Esophagus squamous epithelium (tissue), 5 donors: ENCODE data around the gene CDC14B. TPM values are rescaled to one million over a fixed set of nuclear protein-coding genes. Genes with fewer than 3 reads are reported as not detected.
A peak's percentile ranks its signal among the peaks of the same experiment; 100 is the strongest.
"Not testable (repeated sequence)": the region's sequence is repeated elsewhere in the genome, so short reads cannot be mapped to it uniquely, and the experiment has no call there.

Source experiments
- DNase-seq: peaks from one replicate; lab custom pipeline; 2025; lab: John Stamatoyannopoulos, UW
- H3K27ac ChIP-seq, 4 donors: fragments of 200-600 bp; sonication (generic); one replicate each; pipeline ENCODE4 v1.5.1; 2016 to 2019; ENCODE audit warnings: mild to moderate bottlenecking in 1 of 4
- H3K27me3 ChIP-seq, 4 donors: fragments of 200-600 bp; sonication (generic); 1 replicate in 3 of 4; 2 replicates in 1 of 4; pipeline versions ENCODE4 v1.5.1 to v1.6.0; 2017 to 2021; ENCODE audit warnings: antibody characterized with exemption in 1 of 4
- H3K36me3 ChIP-seq, 3 donors: fragments of 200-600 bp; sonication (generic); one replicate each; pipeline ENCODE4 v1.5.1; 2016 to 2019
- H3K4me1 ChIP-seq, 3 donors: fragments of 200-600 bp; sonication (generic); one replicate each; pipeline ENCODE4 v1.5.1; 2017 to 2019
- H3K4me3 ChIP-seq, 4 donors: fragments of 200-600 bp; sonication (generic); 1 replicate in 3 of 4; 2 replicates in 1 of 4; pipeline ENCODE4 v1.5.1; 2016 to 2019; ENCODE audit warnings: mild to moderate bottlenecking in 2 of 4, moderate library complexity in 1 of 4
- H3K9me3 ChIP-seq, 3 donors: fragments of 200-600 bp; sonication (generic); one replicate each; pipeline ENCODE4 v1.5.1; 2016 to 2019
- POLR2A ChIP-seq, 4 donors: fragments of 450-650 bp; IDR thresholded peaks; one replicate each; pipeline ENCODE4 v1.6.1; 2017; ENCODE audit warnings: antibody characterized with exemption in 4 of 4, mild to moderate bottlenecking in 4 of 4, moderate library complexity in 3 of 4
- WGBS, 2 donors: methylation state at CpG; one replicate each; pipeline ENCODE4 v1.1.5; 2018; 5-methylcytosine and 5-hydroxymethylcytosine counted together
- intact Hi-C: fragments of 100-400 bp; cut with DNase I; formaldehyde crosslinking; loops from one replicate; pipeline ENCODE4 v1.15.0; 2022
- total RNA-seq, 4 donors: library from RNA; depleted of rRNA; stranded (reverse); fragments of >200 nt; gene quantifications; one replicate each; pipeline ENCODE4 v1.1.0, GENCODE V29; 2016
- TF ChIP-seq, protein P1 (sequence below), 6 experiments: fragments of 450-650 bp in 4 of 6; fragments of 200-600 bp in 2 of 6; sonication (generic) in 2 of 6; IDR thresholded peaks; one replicate each; pipeline ENCODE4 v1.5.1; 2016 to 2019; ENCODE audit warnings: antibody characterized with exemption in 6 of 6, mild to moderate bottlenecking in 4 of 6, moderate library complexity in 4 of 6
- donor health status: DM: yes; HTN: yes; CAD: no.

CDC14B gene
- total RNA-seq, 4 donors from 2014 or later: 2.7 to 14.8 (median 9.1) TPM

DNA sequence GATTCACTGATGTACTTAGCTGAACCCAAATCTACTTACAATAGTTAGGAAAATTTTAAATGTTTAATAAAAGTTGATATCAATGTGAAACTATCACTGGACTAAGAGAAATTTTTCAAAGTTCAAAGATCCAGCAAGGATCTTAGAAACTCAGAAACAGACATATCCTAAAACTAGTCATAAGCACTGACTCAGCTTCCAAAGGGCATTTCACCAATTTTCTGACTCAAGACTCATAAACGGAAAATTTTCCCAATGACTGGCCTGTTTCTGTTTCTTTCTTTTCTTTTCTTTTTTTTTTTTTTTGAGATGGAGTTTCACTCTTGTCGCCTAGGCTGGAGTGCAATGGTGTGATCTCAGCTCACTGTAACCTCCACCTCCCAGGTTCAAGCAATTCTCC, 66.6 kb downstream of the CDC14B start:
- no peak for DNase-seq

DNA sequence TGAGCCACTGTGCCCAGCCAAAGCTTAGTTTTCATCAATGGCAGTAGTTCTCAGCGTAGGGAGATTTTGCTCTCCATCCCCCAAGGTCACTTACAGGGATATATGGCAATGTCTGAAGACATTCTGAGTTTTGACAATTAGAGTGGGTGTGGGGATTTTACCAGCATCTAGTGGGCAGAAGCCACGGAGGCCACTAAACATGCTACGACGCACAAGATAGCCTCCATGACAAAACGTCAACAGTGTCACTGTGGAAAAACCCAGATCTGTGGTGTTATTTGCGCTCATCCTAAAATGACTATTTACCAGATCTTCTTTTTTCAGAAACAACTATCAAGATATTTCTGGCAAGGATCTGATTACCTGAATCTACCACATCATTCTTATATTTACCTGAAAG, 68.2 kb downstream of the CDC14B start:
- WGBS, 2 donors: 91 to 96% methylated on average over 6 of the region's 6 CpGs
- intact Hi-C loops: no loop called here
- H3K9me3 ChIP-seq: no peaks in the 10 kb centered on the region
- DNase-seq: no peak
- no peak overlapping the region for H3K27ac ChIP-seq
- H3K4me3 ChIP-seq: no peak overlapping the region
- TF ChIP-seq, protein P1, sequence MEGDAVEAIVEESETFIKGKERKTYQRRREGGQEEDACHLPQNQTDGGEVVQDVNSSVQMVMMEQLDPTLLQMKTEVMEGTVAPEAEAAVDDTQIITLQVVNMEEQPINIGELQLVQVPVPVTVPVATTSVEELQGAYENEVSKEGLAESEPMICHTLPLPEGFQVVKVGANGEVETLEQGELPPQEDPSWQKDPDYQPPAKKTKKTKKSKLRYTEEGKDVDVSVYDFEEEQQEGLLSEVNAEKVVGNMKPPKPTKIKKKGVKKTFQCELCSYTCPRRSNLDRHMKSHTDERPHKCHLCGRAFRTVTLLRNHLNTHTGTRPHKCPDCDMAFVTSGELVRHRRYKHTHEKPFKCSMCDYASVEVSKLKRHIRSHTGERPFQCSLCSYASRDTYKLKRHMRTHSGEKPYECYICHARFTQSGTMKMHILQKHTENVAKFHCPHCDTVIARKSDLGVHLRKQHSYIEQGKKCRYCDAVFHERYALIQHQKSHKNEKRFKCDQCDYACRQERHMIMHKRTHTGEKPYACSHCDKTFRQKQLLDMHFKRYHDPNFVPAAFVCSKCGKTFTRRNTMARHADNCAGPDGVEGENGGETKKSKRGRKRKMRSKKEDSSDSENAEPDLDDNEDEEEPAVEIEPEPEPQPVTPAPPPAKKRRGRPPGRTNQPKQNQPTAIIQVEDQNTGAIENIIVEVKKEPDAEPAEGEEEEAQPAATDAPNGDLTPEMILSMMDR (IDR thresholded peaks at IDR 0.05): no peak
- TF ChIP-seq POLR2A (IDR thresholded peaks at IDR 0.05): no peak
- H3K27me3 ChIP-seq: no peaks in the 10 kb centered on the region
- H3K36me3 ChIP-seq: peaks cover 0 to 6% (median 0%) of the 10 kb centered on the region in 3 donors
- peaks cover 0 to 12% (median 2%) of the 10 kb centered on the region in 3 donors for H3K4me1 ChIP-seq

More for the DNA sequence above, 66.6 kb downstream of the CDC14B start:
- H3K36me3 ChIP-seq: peaks cover 0 to 6% (median 0%) of the 10 kb centered on the region in 3 donors
- no peak overlapping the region for H3K4me3 ChIP-seq
- WGBS, 2 donors: 22 to 52% methylated on average over 2 of the region's 2 CpGs
- no peak for TF ChIP-seq POLR2A (IDR thresholded peaks at IDR 0.05)
- TF ChIP-seq, protein P1 (IDR thresholded peaks at IDR 0.05): no peak
- H3K27ac ChIP-seq: peak overlapping the region in 3 of 4 donors; percentile 32 to 60 (median 49)
- H3K9me3 ChIP-seq: no peaks in the 10 kb centered on the region
- H3K27me3 ChIP-seq: no peaks in the 10 kb centered on the region
- intact Hi-C loops: no loop called here
- peaks cover 0 to 12% (median 4%) of the 10 kb centered on the region in 3 donors for H3K4me1 ChIP-seq

DNA sequence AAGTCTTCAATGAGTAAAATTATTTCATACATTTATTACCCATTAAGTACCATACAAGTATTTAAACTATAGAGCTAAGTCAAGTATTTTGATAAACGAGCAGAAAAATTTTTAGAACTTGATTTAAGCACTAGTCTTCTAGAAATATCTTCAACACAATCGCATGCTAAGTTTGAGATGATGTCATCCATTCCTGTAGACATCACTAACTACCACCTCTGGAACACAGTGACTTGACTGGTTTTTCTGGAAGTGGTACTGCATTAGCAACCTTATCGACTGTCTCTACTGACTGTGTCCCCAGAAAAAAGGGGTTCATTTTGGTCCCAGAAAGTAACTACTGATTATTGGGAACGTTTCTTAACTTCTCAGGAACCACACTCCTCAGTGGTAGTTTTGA, 69.0 kb downstream of the CDC14B start:
- no peaks in the 10 kb centered on the region for H3K27me3 ChIP-seq
- peaks cover 0 to 10% (median 0%) of the 10 kb centered on the region in 3 donors for H3K4me1 ChIP-seq
- 76 to 82% methylated on average over 4 of the region's 4 CpGs for WGBS, 2 donors
- H3K4me3 ChIP-seq: no peak overlapping the region
- TF ChIP-seq, protein P1 (IDR thresholded peaks at IDR 0.05): no peak
- no peak for TF ChIP-seq POLR2A (IDR thresholded peaks at IDR 0.05)
- H3K9me3 ChIP-seq: no peaks in the 10 kb centered on the region
- intact Hi-C loops: no loop called here
- no peak for DNase-seq
- H3K36me3 ChIP-seq: peaks cover 0 to 6% (median 0%) of the 10 kb centered on the region in 3 donors
- H3K27ac ChIP-seq: no peak overlapping the region

DNA sequence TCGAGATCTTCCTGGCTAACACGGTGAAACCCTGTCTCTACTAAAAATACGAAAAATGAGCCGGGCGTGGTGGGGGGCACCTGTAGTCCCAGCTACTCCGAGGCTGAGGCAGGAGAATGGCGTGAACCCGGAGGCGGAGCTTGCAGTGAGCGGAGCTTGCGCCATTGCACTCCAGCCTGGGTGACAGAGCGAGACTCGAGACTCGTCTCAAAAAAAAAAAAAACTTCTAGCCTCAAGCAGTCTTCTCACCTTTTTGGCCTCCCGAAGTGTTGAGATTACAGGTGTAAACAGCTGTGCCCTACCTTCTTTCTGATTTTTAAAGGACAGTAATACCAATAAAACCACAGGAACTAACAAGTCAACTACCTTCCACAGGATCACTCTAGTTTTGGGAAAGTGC, 76.5 kb downstream of the CDC14B start:
- H3K9me3 ChIP-seq, H3K27me3 ChIP-seq, H3K27ac ChIP-seq, DNase-seq, intact Hi-C loops, H3K4me3 ChIP-seq, H3K4me1 ChIP-seq: not testable (repeated sequence)
- 89 to 97% methylated on average over 13 to 15 of the region's 15 CpGs for WGBS, 2 donors
- H3K36me3 ChIP-seq: peaks cover 0 to 10% (median 0%) of the 10 kb centered on the region in 3 donors

DNA sequence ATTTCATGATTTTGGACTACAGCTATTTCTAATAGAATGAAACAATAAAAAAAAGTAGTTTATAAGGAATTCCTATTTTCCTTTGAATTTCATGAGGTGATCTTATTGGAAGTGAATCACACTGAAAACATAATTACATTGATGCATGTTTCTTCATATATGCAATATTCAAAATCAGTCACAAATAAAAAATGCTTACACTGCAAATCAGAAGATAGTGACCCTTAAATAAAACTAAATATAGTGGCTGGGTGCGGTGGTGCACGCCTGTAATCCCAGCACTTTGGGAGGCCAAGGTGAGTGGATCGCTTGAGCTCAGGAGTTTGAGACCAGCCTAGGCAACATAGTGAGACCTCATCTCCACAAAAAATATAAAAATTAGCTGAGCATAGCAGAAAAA, 79.5 kb downstream of the CDC14B start:
- intact Hi-C loops: no loop called here
- 95 to 98% methylated on average over 3 of the region's 3 CpGs for WGBS, 2 donors

More for the DNA sequence above, 79.5 kb downstream of the CDC14B start:
- no peaks in the 10 kb centered on the region for H3K9me3 ChIP-seq
- no peak overlapping the region for H3K27ac ChIP-seq
- peaks cover 0 to 27% (median 0%) of the 10 kb centered on the region in 3 donors for H3K36me3 ChIP-seq
- no peak overlapping the region for H3K4me3 ChIP-seq
- DNase-seq: no peak
- H3K27me3 ChIP-seq: no peaks in the 10 kb centered on the region
- H3K4me1 ChIP-seq: no peaks in the 10 kb centered on the region
- TF ChIP-seq, protein P1 (IDR thresholded peaks at IDR 0.05): no peak
- TF ChIP-seq POLR2A (IDR thresholded peaks at IDR 0.05): no peak
